ENCODE results near the gene LPIN1. TPM values are rescaled to one million over a fixed set of nuclear protein-coding genes. Genes with fewer than 3 reads are reported as not detected.
A peak's percentile ranks its signal among the peaks of the same experiment; 100 is the strongest.

The LPIN1 gene
- polyA plus RNA-seq, 2 of the 4 experiments (the other 2 are of a cell fraction): 19.2 to 27.5 TPM

GRCh38 chr2:11716689-11717321 is 29.6 kb upstream of the LPIN1 start:
- FAIRE-seq (no peak), ATAC-seq (no peak; a peak in 1 of 6 replicates), DNase-seq (ENCODE audit: low read depth in 1 of 2, low spot score in 1 of 2) (no peak)
- POLR2A ChIA-PET: no interaction called here
- H3K4me3 ChIP-seq: no peak overlapping the region
- peak overlapping the region; percentile 23 for H3K4me2 ChIP-seq
- H3K4me1 ChIP-seq: peaks cover 9% of the 10 kb centered on the region; the same call in 2 of the 3 replicates
- 58% methylated on average over 8 of the region's 8 CpGs for WGBS (ENCODE audit: missing lambda C conversion rate)
- H3K9me3 ChIP-seq: no peaks in the 10 kb centered on the region
- CTCF ChIA-PET: interaction anchor here (2.8 kb wide), 1 partner anchor 68 kb away, joined by 9 read pairs; no protein-coding TSS in a partner anchor
- H3K27ac ChIP-seq: no peak overlapping the region; a peak in 1 of 6 replicates
- no peak for TF ChIP-seq ZNF302 (CRISPR knock-in tag; IDR thresholded peaks at IDR 0.05)
- peak; percentile 88 to 90 for TF ChIP-seq CEBPB (IDR thresholded peaks at IDR 0.05)

GRCh38 chr2:11717623-11718022 is 28.8 kb upstream of the LPIN1 start:
- 3% methylated on average over 1 of the region's 1 CpG for WGBS (ENCODE audit: missing lambda C conversion rate)
- CTCF ChIA-PET: interaction anchor here (0.9 to 2.8 kb wide), 5 partner anchors 9 to 882 kb away, joined by 3 to 9 read pairs (median 4); no protein-coding TSS in a partner anchor
- H3K27ac ChIP-seq: no peak overlapping the region

GRCh38 chr2:11718606-11719005 is 27.8 kb upstream of the LPIN1 start:
- CTCF ChIA-PET: interaction anchor here (1.0 to 2.8 kb wide), 5 partner anchors 10 to 66 kb away, joined by 3 to 9 read pairs (median 4); no protein-coding TSS in a partner anchor
- no peak for FAIRE-seq

More at GRCh38 chr2:11717623-11718022, 28.8 kb upstream of the LPIN1 start:
- no peak overlapping the region for H3K4me3 ChIP-seq
- TF ChIP-seq RAD21 (conservative IDR thresholded peaks at IDR 0.05 in 1 of 2, IDR thresholded peaks at IDR 0.05 in 1 of 2) (no peak), HOXB13 (CRISPR knock-in tag; IDR thresholded peaks at IDR 0.05; ENCODE audit: low read depth) (no peak), ZFP36 (IDR thresholded peaks at IDR 0.05; ENCODE audit: borderline replicate concordance, partially characterized antibody) (peak; percentile 15), HEYL (CRISPR knock-in tag; IDR thresholded peaks at IDR 0.05) (no peak)
- no peak overlapping the region for H3K4me2 ChIP-seq
- POLR2A ChIA-PET: no interaction called here
- FAIRE-seq: no peak
- no peaks in the 10 kb centered on the region for H3K9me3 ChIP-seq
- peaks cover 9% of the 10 kb centered on the region; the same call in 2 of the 3 replicates for H3K4me1 ChIP-seq
- no peak for DNase-seq (ENCODE audit: low read depth in 1 of 2, low spot score in 1 of 2)
- no peak for ATAC-seq

More at GRCh38 chr2:11718606-11719005, 27.8 kb upstream of the LPIN1 start:
- 37% methylated on average over 5 of the region's 5 CpGs for WGBS (ENCODE audit: missing lambda C conversion rate)
- Histone ChIP-seq H3K27ac (no peak overlapping the region), H3K4me3 (no peak overlapping the region), H3K9me3 (no peaks in the 10 kb centered on the region), H3K4me1 (peaks cover 9% of the 10 kb centered on the region; the same call in 2 of the 3 replicates), H3K4me2 (no peak overlapping the region)
- TF ChIP-seq CBX2 (IDR thresholded peaks at IDR 0.05; ENCODE audit: borderline replicate concordance, low read depth) (no peak), CEBPB (IDR thresholded peaks at IDR 0.05) (no peak), BCL3 (IDR thresholded peaks at IDR 0.05) (no peak), HDAC2 (IDR thresholded peaks at IDR 0.05) (no peak), EP300 (IDR thresholded peaks at IDR 0.05) (no peak), USF2 (IDR thresholded peaks at IDR 0.05) (no peak), CTCF (IDR thresholded peaks at IDR 0.05) (no peak), NFE2L2 (conservative IDR thresholded peaks at IDR 0.05; ENCODE audit: low read length) (no peak), FOXS1 (CRISPR knock-in tag; IDR thresholded peaks at IDR 0.05) (no peak), POLR2A (IDR thresholded peaks at IDR 0.05; ENCODE audit: low read length) (no peak), TFCP2L1 (CRISPR knock-in tag; IDR thresholded peaks at IDR 0.05) (no peak), RAD21 (conservative IDR thresholded peaks at IDR 0.05 in 1 of 2, IDR thresholded peaks at IDR 0.05 in 1 of 2) (no peak), PBX3 (IDR thresholded peaks at IDR 0.05) (no peak), ELK1 (IDR thresholded peaks at IDR 0.05; ENCODE audit: low read depth, low read length) (no peak), TP53 (CRISPR knock-in tag; IDR thresholded peaks at IDR 0.05) (no peak), HOXB5 (CRISPR knock-in tag; IDR thresholded peaks at IDR 0.05) (no peak)
- DNase-seq (ENCODE audit: low read depth in 1 of 2, low spot score in 1 of 2) (no peak), ATAC-seq (no peak)
- POLR2A ChIA-PET: no interaction called here

Data from A549 (cell line).